A673 (cell line): ENCODE measurements around the gene G6PD. TPM values are rescaled to one million over a fixed set of nuclear protein-coding genes. Genes with fewer than 3 reads are reported as not detected.

Source experiments
- BruUV-seq: library from RNA; stranded (reverse); fragments of 400-500 nt; replicated peaks from 2 replicates; lab custom pipeline; 2021; lab: Mats Ljungman, UMichigan
- CTCF ChIA-PET: fragments of 300-600 bp; sonication (Branson Sonifier 250); formaldehyde crosslinking; loops from one replicate; lab custom pipeline; 2022; ENCODE audit warnings: antibody characterized with exemption; lab: Charles Lee
- POLR2A ChIA-PET: fragments of 300-600 bp; sonication (Branson Sonifier 250); formaldehyde crosslinking; loops from one replicate; lab custom pipeline; 2022; ENCODE audit warnings: antibody characterized with exemption; ENCODE audit not compliant: low non-redundant PET; lab: Charles Lee
- DNase-seq: peaks from one replicate; pipeline ENCODE4 v3.0.0-alpha.2; 2015; ENCODE audit warnings: low spot score
- H3K27ac ChIP-seq: fragments of 200-600 bp; sonication (generic); 2 replicates; pipeline ENCODE4 v1.5.1; 2016; ENCODE audit warnings: mixed run types, low read depth, mild to moderate bottlenecking, mixed read lengths, antibody characterized with exemption, low read length; ENCODE audit not compliant: poor library complexity, severe bottlenecking
- H3K27me3 ChIP-seq: fragments of 200-600 bp; sonication (generic); replicated peaks from 2 replicates; pipeline ENCODE4 v1.6.1; 2017; ENCODE audit warnings: mixed run types, low read depth, mild to moderate bottlenecking, mixed read lengths, antibody characterized with exemption, low read length; ENCODE audit not compliant: insufficient read depth, poor library complexity
- H3K36me3 ChIP-seq: fragments of 200-600 bp; sonication (generic); 2 replicates; pipeline ENCODE4 v1.6.1; 2016; ENCODE audit warnings: mixed run types, mild to moderate bottlenecking, mixed read lengths, antibody characterized with exemption, low read length; ENCODE audit not compliant: insufficient read depth, poor library complexity, severe bottlenecking
- H3K4me1 ChIP-seq: fragments of 200-600 bp; sonication (generic); 2 replicates; pipeline ENCODE4 v1.6.1; 2017; ENCODE audit warnings: mixed run types, mild to moderate bottlenecking, mixed read lengths, antibody characterized with exemption, low read length; ENCODE audit not compliant: insufficient read depth, poor library complexity, severe bottlenecking
- H3K4me3 ChIP-seq: fragments of 200-600 bp; sonication (generic); 2 replicates; pipeline ENCODE4 v1.5.1; 2016; ENCODE audit warnings: low read depth, mixed run types, mild to moderate bottlenecking, mixed read lengths, low read length; ENCODE audit not compliant: poor library complexity, severe bottlenecking
- H3K9me3 ChIP-seq: fragments of 200-600 bp; sonication (generic); 2 replicates; pipeline ENCODE4 v1.6.1; 2016; ENCODE audit warnings: mixed run types, low read depth, mild to moderate bottlenecking, mixed read lengths, antibody characterized with exemption, low read length; ENCODE audit not compliant: poor library complexity, severe bottlenecking
- CTCF ChIP-seq: fragments of 300-800, 200-600 bp; sonication (generic); conservative IDR thresholded peaks from 2 replicates; pipeline ENCODE4 v1.5.1; 2017; ENCODE audit warnings: low read depth, mild to moderate bottlenecking, antibody characterized with exemption, low read length, moderate library complexity, mixed read lengths
- EZH2 ChIP-seq: fragments of 200-600 bp; sonication (generic); IDR thresholded peaks from 2 replicates; pipeline ENCODE4 v1.6.1; 2017; ENCODE audit warnings: borderline replicate concordance, low read depth, mild to moderate bottlenecking, mixed read lengths, antibody characterized with exemption, low read length; ENCODE audit not compliant: poor library complexity, severe bottlenecking
- intact Hi-C: fragments of 100-400 bp; cut with micrococcal nuclease; formaldehyde crosslinking; loops from one replicate; pipeline ENCODE4 v1.10.0; 2022; ENCODE audit not compliant: unreplicated experiment
- total RNA-seq: library from RNA; stranded (reverse); gene quantifications from 2 replicates; pipeline ENCODE4 v1.2.3, GENCODE V29; 2021

Gene G6PD
- total RNA-seq, 1 experiment from 2014 or later, result 203 TPM

DNA sequence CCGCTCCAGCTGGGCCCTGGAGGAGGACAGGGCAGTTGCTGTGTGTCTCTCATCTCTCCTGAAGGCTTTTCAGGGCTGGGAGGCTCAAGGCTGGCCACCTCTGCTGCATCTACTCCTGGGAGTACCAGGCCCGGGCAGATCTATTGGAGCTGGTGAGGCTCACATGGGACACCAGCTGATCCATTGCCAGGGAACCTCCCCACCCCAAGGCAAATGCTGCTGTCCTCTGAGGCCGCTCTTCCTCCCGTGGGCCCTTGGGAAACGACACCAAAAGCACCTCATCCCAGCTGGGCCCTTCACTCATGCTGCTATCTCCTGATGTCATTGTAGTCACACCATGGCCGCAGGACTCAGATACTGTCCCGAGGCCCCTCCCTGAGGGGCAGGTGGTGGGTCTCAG is 63.9 kb downstream of the G6PD start:
- no TSS peak for BruUV-seq
- no peak for TF ChIP-seq CTCF
- POLR2A ChIA-PET, result no interaction called here
- Histone ChIP-seq H3K27ac (no peak overlapping the region), H3K4me1 (peaks cover 5% of the 10 kb centered on the region), H3K9me3 (no peaks in the 10 kb centered on the region), H3K36me3 (peaks cover 11% of the 10 kb centered on the region), H3K27me3 (no peaks in the 10 kb centered on the region), H3K4me3 (no peak overlapping the region)
- intact Hi-C loops, result no loop called here
- DNase-seq, result no peak
- CTCF ChIA-PET, result no interaction called here

DNA sequence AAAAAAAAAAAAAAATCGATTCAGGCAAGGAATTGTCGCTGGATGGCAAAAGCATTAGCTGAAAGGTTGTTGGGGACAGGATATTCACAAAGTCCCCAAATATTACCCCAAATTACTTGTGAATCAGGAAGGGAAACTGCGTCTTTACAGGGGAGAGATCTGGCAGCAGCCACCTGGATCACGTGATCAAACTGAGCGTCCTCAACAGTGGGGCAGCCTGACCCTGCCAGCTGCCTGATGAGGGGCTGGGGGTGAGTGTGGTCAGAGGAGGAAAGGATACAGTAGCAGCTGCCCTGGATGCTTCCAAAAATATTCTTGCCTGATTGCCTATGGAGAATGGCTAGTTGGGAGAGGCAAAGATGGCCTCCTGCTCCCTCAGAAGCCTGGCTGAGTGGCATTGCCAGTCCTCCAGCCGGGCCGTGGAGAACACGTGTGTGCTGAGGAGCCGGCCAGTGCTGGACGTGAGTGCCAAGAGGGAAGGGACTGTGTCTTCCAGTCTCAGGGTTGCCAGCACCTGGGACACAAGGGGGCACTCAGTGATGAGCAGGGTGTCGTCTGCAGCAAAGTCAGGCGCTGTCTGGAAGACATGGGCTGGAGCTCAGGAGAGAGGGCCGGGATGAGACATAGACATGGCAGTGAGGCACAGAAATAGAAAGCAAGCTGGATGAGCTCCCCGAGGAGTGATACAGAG is 64.6 kb downstream of the G6PD start:
- H3K36me3 ChIP-seq, result peaks cover 11% of the 10 kb centered on the region
- no peaks in the 10 kb centered on the region for H3K27me3 ChIP-seq
- DNase-seq, result no peak
- H3K4me1 ChIP-seq, result peaks cover 5% of the 10 kb centered on the region
- ChIA-PET CTCF (no interaction called here), POLR2A (no interaction called here)
- intact Hi-C loops, result no loop called here
- H3K4me3 ChIP-seq, result no peak overlapping the region
- H3K9me3 ChIP-seq, result no peaks in the 10 kb centered on the region
- H3K27ac ChIP-seq, result no peak overlapping the region
- no peak for TF ChIP-seq CTCF
- TF ChIP-seq EZH2, result no peak
- no TSS peak for BruUV-seq

Other genes with a start within 250 kb of the G6PD start
- 1,123 and 1,210 TPM in 2 replicates for gene FLNA, start 172.2 kb downstream of the G6PD start, total RNA-seq
- gene EMD, start 167.6 kb downstream of the G6PD start, total RNA-seq, result 79.6 and 84.7 TPM in 2 replicates
- gene RPL10, start 148.5 kb downstream of the G6PD start, total RNA-seq, result 2,429 and 2,445 TPM in 2 replicates
- gene DNASE1L1, start 137.6 kb downstream of the G6PD start, total RNA-seq, result 6.8 and 8.3 TPM in 2 replicates
- 41.8 and 55.8 TPM in 2 replicates for gene TAFAZZIN, start 135.3 kb downstream of the G6PD start, total RNA-seq
- gene ATP6AP1, start 118.2 kb downstream of the G6PD start, total RNA-seq, result 77.1 and 77.5 TPM in 2 replicates
- gene GDI1, start 109.7 kb downstream of the G6PD start, total RNA-seq, result 137 and 139 TPM in 2 replicates
- 78.0 and 83.7 TPM in 2 replicates for gene FAM50A, start 102.7 kb downstream of the G6PD start, total RNA-seq
- 49.8 and 54.6 TPM in 2 replicates for gene PLXNA3, start 88.6 kb downstream of the G6PD start, total RNA-seq
- 30.4 and 34.6 TPM in 2 replicates for gene LAGE3, start 67.6 kb downstream of the G6PD start, total RNA-seq
- gene UBL4A, start 60.2 kb downstream of the G6PD start, total RNA-seq, result 30.4 and 31.4 TPM in 2 replicates
- 8.1 and 9.7 TPM in 2 replicates for gene SLC10A3, start 56.2 kb downstream of the G6PD start, total RNA-seq
- gene FAM3A, start 30.6 kb downstream of the G6PD start, total RNA-seq, result 35.8 and 38.5 TPM in 2 replicates
- gene IKBKG, start 774 bp upstream of the G6PD start, total RNA-seq, result 28.0 and 30.4 TPM in 2 replicates
- not detected in 2 replicates for gene CTAG1A, start 38.3 kb upstream of the G6PD start, total RNA-seq
- gene CTAG1B, start 72.4 kb upstream of the G6PD start, total RNA-seq, result not detected in 2 replicates
- not detected in 2 replicates for gene CTAG2, start 106.7 kb upstream of the G6PD start, total RNA-seq
- 0.09 and 0.31 TPM in 2 replicates for gene GAB3, start 204.2 kb upstream of the G6PD start, total RNA-seq
- gene DKC1, start 216.0 kb upstream of the G6PD start, total RNA-seq, result 138 and 158 TPM in 2 replicates